ENCODE results near the gene ZNF554.
"Not testable (repeated sequence)": the region's sequence is repeated elsewhere in the genome, so short reads cannot be mapped to it uniquely, and the experiment has no call there.

ZNF554 gene

DNA sequence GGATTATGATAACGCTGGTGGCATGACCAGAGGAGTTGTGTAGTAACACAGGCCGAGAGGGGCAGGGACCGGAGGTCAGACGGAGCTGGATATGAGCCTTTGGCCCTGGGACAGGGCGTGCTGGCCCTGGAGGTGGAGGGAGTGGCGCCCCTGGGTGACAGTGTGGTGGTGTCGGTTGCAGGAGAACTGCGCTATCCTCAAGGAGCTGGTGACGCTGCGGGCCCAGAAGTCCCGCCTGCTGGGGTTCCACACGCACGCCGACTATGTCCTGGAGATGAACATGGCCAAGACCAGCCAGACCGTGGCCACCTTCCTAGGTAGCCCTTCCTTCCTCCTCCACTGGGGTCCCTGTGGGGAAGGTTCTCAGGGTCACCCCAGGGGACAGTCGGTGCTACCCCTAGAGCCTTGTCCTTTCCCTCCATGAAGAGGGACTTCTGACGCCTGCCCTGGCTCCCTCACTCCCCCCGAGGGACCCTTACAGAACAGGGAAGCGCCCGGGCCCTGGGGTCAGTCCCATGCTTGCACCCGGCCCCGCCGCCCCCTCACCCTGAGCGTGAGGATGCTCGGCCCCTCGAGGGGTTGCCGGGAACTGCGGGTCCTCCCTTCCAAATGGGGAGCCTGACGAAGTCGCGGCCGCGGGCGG is 12.8 kb upstream of the ZNF554 start:
- no peak for DNase-seq (ENCODE audit: insufficient read length, low spot score)
- no peak for FAIRE-seq

DNA sequence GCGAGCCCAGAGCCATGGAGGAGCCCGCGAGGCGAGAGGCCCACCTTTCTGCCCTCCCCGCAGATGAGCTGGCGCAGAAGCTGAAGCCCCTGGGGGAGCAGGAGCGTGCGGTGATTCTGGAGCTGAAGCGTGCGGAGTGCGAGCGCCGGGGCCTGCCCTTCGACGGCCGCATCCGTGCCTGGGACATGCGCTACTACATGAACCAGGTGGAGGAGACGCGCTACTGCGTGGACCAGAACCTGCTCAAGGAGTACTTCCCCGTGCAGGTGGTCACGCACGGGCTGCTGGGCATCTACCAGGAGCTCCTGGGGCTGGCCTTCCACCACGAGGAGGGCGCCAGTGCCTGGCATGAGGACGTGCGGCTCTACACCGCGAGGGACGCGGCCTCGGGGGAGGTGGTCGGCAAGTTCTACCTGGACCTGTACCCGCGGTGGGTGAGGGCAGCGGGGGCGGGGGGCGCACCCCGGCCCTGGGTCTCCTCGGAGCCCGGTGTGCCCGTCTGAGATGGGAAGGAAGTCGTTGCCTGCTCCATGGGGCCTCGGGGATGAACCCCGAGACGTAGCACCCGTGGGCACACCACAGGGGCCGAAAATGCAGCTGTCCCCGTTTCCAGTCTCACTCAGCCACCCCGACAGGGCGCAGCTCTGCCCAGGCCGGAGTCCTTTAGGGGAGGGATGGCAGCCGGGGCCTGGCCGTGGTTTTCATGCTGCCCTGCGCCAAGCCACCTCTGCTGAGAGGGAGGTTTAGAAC is 12.1 kb upstream of the ZNF554 start:
- DNase-seq (ENCODE audit: insufficient read length, low spot score) = no peak
- FAIRE-seq = no peak

DNA sequence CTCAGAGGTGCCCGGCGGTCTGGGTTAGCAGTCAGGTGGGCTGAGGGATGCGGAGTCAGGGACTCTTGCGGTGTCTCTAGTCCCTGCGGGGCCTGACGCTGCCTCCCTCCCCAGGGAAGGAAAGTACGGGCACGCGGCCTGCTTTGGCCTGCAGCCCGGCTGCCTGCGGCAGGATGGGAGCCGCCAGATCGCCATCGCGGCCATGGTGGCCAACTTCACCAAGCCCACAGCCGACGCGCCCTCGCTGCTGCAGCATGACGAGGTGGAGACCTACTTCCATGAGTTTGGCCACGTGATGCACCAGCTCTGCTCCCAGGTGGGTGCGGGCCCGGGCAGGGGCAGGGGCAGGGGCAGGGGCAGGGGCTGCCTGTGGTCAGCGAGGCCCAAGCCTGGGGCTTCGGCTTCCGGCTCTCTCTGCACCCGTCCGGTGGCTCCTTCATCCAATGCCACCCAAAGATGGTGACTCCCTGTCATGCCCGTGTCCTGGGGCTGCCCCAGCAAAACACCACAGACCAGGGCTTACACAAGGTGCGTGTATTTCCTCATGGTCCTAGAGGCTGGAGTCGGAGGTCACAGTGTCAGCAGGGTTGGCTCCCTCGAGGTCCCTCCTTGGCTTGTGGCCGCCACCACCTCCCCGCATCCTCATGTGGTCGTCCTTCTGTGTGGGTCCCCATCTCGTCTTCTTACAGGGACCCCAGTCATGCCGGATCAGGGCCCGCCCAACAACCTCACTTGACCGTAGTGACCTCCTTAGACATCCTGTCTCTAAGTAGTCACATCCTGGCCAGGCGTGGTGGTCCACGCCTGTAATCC is 11.3 kb upstream of the ZNF554 start:
- FAIRE-seq (no peak), DNase-seq (ENCODE audit: insufficient read length, low spot score) (no peak)

DNA sequence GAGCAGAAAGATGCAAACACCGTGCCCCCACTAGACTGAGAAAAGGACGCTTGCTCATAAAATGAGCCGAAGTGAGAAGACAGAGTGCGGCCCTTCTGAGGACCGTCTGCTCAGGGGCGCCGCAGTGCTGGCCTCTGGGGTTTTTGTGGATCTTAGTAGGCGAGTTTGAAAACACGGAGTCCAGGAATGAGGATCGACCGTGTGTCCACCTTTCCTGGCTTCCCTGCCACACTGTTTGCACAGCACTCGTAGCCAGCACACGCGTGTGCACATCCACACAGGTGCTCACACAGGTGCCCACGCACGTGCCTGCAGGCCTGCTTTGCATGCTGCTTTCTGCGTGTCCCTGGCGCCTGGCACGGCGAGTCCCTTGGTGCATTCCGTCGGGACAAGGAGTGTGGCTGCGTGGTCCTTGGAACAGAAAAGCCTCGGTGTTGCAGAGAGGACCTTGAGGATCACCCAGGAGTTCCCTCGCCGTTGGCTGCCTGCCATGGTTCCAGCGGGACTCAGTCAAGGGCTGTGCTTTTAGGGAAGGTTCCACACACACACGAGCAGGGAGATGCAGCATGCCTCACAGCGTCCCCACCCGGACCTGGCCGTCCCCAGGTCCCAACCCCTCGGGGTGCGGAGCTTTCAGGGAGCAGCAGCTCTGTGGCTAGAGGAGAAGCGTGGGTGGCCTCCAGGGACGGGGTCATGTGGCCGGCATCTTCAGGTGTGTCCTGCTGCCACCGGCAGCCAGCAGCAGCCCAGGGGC is 10.1 kb upstream of the ZNF554 start:
- FAIRE-seq (no peak), DNase-seq (ENCODE audit: insufficient read length, low spot score) (no peak)

DNA sequence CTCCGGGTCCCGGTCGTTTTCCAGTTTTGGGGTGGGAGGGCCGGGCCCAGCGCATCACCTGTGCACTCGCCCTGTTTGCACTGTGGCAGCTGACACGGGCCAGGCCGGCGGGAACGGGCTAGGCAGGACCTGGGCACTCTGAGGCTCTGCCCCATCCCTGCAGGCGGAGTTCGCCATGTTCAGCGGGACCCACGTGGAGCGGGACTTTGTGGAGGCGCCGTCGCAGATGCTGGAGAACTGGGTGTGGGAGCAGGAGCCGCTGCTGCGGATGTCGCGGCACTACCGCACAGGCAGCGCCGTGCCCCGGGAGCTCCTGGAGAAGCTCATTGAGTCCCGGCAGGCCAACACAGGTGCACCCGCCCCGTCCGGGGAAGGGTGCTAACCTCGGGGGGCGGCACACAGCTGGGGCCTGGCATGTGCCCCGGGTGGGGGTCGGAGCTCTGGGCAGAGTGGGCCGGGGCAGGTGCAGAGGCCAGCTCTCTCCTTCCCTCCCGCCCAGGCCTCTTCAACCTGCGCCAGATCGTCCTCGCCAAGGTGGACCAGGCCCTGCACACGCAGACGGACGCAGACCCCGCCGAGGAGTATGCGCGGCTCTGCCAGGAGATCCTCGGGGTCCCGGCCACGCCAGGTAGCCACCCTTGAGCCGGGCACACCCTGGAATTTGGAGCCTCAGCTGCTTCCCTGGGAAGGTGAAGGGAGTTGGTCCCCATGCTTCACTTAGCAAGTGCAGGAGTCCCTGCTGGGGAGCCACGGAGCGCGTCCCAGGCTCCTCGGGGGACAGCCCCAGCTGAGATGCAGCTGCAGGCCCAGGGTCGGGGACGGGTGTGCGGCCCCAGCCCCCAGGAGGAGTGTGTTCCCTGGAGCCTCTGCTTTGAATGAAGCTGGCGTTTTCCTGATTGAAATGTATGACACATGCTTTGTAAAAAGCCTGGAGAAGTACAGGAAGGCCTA is 9.3 kb upstream of the ZNF554 start:
- FAIRE-seq = no peak
- DNase-seq (ENCODE audit: insufficient read length, low spot score) = no peak

DNA sequence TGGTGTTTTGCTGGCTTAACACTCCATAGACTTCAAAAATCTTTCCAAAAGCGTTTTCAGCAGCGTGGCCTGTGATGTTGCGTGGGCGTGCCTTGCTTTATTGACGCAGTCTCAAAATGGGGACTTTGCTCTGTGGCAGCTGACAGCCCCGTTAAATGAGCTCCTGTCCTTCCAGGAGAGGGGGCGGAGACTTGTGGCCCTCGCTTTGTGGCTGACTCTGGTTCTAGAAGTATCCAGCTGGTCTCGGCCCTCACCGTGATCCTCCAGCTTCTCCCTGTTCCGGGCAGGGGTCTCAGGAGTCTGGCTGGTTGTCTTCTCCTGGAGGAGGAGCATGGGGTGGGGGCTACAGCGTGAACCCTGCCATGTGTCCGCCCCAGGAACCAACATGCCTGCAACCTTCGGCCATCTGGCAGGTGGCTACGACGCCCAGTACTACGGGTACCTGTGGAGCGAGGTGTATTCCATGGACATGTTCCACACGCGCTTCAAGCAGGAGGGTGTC is 8.4 kb upstream of the ZNF554 start:
- DNase-seq (ENCODE audit: insufficient read length, low spot score) (no peak), FAIRE-seq (no peak)

DNA sequence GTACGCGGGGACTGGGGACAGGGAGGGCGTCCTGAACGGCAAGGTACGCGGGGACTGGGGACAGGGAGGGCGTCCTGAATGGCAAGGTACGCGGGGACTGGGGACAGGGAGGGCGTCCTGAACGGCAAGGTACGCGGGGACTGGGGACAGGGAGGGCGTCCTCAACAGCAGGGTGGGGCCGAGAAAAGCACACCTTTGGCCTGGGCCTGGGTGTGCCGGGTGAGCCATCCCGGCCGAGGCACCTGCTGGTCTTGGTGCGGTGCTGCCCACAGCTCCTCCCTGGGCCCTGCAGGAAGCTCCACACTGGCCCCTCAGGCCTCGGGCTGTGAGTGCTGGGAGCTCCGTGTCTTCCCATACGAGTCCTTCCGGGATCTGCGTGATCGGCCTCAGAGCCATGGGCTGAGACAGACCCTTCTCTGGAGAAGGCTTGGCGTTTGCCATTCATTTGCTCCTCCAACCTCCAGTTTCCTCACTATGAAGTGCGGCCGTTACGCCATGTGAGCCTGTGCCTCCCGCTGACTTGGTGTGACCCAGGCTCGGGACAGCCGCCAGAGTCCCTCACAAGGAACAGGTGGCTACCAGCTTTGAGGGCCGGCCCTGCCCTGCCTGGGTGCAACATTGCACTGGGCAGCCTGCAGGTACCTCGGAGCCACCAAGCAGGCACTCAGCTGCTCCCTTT is 7.8 kb upstream of the ZNF554 start:
- FAIRE-seq (no peak), DNase-seq (ENCODE audit: insufficient read length, low spot score) (no peak)

DNA sequence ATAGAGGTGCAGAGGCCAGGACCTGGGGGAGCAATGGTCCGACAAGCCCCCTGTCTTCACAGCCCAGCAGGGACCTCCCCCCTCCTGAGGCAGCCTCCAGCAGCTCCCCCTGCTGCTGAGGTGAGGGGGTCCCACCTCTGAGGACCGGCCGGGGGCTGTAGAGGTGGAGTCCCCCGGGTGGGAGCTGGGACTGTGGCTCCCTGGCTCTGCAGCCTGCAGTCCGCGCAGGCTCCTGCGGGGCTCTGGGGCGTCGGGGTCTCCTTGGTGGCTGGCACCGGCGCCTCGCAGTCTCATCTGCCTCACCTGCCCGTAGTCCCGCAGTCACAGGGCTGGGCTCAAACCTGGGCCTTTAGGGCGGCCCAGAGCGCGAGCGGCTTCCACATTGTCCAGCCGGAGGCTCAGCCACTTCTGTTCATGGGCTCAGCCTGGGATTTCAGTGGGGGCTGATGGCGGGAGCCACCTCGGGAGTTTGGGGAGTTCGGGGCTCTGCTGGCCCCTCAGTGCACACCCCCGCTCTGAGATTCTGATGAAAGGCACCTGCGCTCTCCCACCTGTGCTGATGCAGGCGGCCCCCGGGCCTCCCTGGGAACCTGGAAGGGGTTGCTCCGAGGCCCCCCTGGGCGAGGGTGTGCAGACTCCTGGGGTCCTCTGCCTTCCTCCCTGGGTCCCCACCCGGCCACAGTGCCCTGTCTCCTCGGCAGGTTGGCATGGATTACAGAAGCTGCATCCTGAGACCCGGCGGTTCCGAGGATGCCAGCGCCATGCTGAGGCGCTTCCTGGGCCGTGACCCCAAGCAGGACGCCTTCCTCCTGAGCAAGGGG is 7.0 kb upstream of the ZNF554 start:
- FAIRE-seq = no peak

DNA sequence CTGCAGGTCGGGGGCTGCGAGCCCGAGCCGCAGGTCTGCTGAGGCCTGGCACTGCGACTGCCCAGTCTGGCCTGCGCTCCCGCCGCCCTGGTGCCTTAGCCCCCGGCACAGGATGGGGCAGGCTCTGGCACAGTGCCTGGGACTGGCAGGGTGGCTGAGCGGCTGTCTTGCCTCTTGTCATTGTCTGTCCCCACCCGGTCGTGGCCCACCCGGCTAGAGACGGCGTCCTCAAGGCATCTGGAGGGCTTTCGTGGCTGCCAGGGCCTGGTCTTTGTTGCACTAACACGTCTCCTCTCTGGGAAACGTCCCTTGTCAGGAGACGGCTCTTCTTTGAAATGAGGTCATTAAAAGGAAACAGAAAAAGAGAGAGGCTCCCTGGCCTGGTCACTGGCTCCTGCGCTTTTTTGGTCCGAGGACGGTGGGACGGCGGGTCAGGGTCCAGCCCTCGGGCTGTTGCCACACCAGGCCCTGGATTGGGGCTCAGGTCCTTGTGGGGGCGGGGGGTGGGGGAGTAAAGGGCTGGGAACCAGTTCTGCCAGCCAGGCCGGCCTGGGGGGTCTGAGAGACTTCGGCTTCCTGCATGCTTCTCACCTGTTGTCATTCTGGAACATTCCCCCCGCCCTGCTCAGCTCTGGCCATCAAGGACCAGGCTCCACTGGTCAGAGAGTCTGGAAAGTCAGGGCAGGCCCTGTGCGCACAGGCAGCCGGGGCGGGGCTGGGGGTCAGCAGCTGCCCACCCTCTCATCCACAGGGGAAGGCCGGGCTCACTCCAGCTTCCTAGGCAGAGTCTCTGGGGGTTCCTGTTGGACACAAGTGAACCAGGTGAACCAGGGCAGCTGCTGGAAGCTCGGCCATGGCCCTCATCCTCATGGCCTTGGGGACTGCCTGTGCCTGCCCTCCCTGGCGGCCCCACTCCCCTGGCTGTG is 6.2 kb upstream of the ZNF554 start:
- FAIRE-seq (no peak), DNase-seq (ENCODE audit: insufficient read length, low spot score) (no peak)

More for the DNA sequence above, 7.0 kb upstream of the ZNF554 start:
- no peak for DNase-seq (ENCODE audit: insufficient read length, low spot score)

DNA sequence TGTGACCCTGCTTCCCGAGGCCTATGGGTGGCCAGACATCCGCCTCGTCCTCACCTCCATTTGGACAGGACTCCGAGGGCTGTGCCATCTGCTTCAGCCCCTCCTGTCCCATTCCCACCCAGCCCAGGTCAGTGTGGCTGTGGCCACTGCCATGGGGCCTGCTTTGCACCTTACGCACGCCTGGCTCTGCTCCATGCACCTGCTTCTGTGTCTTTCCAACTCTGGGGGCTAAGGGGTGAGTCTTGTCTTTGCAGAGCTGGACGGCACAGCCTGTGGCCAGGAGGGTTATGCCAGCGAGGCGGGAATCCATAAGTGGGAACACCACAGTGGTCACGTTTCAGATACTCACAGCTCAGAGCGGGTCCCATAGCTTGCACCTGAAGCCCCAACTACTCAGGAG is 5.2 kb upstream of the ZNF554 start:
- DNase-seq (ENCODE audit: insufficient read length, low spot score) (no peak), FAIRE-seq (no peak)

DNA sequence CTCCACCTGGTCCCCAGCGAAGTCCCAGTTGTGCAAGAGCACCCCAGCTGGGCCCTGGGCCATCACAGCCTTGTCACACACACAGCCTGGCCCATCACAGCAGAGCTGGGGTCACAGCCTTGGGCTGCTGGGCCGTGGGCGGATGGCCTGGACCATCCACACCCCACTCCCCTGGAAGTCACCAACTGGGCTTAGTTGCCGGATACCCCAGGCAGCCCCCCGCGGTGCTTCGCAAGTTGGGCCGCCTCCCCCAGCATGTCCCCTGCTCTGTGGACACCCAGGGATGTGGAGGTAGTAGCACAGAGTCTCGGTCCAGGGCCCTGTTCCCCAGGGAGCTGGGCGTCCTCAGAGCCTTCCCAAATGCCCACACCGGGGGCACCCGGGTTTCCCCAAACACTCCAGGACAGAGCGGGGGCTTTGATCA is 4.5 kb upstream of the ZNF554 start:
- no peak for DNase-seq (ENCODE audit: insufficient read length, low spot score)

DNA sequence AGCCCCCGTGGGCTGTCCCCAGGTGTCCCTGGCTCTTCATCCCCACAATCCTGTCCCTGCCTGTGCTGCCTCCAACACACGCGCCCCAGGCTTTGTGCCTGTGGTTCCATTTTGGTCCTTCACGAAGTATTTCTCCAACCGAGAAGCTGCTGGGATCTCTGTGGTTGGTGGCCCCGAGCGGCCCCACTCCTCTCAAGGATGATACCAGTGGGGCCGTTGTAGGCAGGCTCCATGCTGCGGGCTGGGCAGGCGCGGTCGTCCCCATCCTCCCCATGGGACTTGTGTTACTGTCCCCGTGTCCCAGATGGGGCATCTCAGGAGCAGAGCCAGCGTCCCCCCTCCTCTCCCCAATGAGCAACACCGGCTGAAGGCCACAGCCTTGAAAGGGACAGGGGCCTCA is 3.7 kb upstream of the ZNF554 start:
- FAIRE-seq = no peak
- DNase-seq (ENCODE audit: insufficient read length, low spot score) = no peak

More for the DNA sequence above, 4.5 kb upstream of the ZNF554 start:
- no peak for FAIRE-seq

DNA sequence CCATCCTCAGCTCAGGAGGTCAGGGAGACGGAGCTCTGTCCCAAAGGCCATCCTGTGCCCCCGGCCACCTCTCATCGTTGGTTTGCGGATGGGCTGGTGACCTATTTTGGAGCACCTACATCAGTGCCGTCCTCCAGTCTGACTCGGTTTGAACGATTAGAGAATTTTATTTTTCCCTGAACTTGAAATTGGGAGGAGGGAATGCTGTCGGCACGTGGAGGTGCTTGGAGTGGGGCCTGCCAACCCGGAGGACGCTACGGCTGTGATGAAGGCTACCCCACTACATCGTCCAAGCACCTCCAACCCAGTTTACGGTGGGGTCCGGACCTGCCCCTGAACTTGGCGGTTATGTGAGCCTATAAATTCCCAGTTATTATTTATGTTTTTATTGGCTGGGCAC is 3.0 kb upstream of the ZNF554 start:
- no peak for FAIRE-seq
- no peak for DNase-seq (ENCODE audit: insufficient read length, low spot score)

DNA sequence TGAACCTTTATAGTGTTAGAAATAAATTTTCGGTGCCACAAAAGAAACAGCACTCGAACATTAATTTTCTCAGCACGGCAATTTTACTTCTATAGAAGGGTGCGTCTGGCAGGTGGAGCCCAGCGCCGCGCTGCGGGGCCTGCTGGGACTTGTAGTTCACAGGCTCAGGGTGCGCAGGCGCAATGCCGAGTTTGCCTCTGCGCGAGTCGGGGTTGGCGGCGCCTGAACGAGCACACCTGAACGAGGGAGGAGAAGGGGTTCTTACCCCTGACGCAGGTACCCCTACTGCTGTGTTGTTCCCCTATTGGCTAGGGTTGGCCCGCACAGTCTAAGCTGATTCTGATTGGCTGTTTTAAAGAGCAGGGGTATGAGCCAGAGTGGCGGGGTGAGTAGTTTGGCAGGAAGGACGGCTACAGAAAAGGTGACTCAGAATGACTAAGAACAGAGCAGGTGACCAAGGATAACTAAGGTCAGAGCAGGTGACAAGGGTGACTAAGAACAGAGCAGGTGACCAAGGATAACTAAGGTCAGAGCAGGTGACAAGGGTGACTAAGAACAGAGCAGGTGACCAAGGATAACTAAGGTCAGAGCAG is 2.3 kb upstream of the ZNF554 start:
- not testable (repeated sequence) for FAIRE-seq

DNA sequence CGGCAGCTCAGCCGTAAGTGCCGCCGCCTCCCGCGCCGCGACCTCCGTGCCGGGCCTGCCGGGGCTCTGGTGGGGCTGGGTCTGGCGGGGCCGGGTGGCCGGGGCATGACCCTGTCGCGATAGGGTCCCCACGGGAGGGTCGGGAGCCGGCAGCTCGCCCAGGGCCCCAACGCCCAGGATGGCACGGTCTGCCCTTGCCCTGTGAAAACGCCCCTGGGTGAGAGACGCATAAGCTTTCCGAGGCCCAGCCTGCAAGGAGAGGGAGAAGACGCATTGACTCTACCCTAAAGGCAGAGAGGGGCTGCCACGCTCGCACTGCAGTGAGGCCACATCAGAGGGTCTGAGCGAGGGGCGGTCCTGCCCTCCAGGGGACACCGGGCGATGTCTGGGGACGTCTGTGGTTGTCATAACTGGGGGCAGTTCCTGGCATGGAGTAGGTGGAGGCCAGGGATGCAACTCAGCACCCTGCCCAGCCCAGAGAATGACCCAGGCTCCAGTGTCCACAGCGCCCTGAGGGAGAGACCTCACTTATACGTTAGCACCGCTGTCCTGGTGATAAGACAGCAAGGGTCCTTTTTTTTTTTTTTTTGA is 539 bp downstream of the ZNF554 start:
- FAIRE-seq (no peak), DNase-seq (ENCODE audit: insufficient read length, low spot score) (peak; percentile 21)

More for the DNA sequence above, 2.3 kb upstream of the ZNF554 start:
- DNase-seq (ENCODE audit: insufficient read length, low spot score) = not testable (repeated sequence)

DNA sequence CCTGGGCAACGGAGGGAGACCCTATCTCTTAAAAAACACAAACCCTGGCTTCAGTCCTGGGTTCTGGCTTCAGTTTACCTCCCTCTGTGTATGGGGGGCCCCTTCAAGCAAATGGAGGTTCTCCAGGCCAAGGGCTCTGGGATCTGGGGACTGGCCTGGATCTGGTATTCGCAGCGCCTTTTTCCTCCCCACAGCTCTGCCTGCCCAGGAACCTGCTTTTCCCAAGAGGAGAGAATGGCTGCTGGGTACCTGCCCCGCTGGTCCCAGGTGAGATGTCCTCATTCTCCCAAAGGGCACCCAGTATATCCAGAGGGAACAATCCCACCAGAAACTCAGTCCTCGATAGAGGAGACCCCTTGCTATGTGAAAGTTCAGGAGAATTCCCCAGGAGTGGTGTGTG is 3.2 kb downstream of the ZNF554 start:
- DNase-seq (ENCODE audit: insufficient read length, low spot score) (no peak), FAIRE-seq (no peak)

All from GM19239 (cell line).